H9 (cell line): ENCODE measurements around the gene CEACAM16. TPM values are rescaled to one million over a fixed set of nuclear protein-coding genes. Genes with fewer than 3 reads are reported as not detected.
A peak's percentile ranks its signal among the peaks of the same experiment; 100 is the strongest.

ENCODE experiments used
- DNase-seq: peaks from one replicate; pipeline ENCODE4 v3.0.0-alpha.2; 2017
- H2AFZ ChIP-seq: one replicate; pipeline ENCODE4 v1.6.1; 2013; ENCODE audit warnings: mild to moderate bottlenecking, low read length, control low read depth, moderate library complexity
- H2AK5ac ChIP-seq: 2 replicates; pipeline ENCODE4 v1.6.1; 2013; ENCODE audit warnings: low read length, control low read depth, mixed read lengths; ENCODE audit not compliant: insufficient read length
- H2BK120ac ChIP-seq: one replicate; pipeline ENCODE4 v1.6.1; 2013; ENCODE audit warnings: low read depth, mild to moderate bottlenecking, low read length, control low read depth, inconsistent platforms; ENCODE audit not compliant: poor library complexity, severe bottlenecking
- H2BK12ac ChIP-seq: 2 replicates; pipeline ENCODE4 v1.6.1; 2013; ENCODE audit warnings: low read length, control low read depth, mixed read lengths, low read depth; ENCODE audit not compliant: insufficient read length
- H2BK15ac ChIP-seq: 2 replicates; pipeline ENCODE4 v1.6.1; 2013; ENCODE audit warnings: low read depth, low read length, control low read depth
- H2BK20ac ChIP-seq: one replicate; pipeline ENCODE4 v1.6.1; 2013; ENCODE audit warnings: low read depth, mild to moderate bottlenecking, low read length, control low read depth, inconsistent platforms; ENCODE audit not compliant: poor library complexity, severe bottlenecking
- H2BK5ac ChIP-seq: 2 replicates; pipeline ENCODE4 v1.6.1; 2013; ENCODE audit warnings: low read length, control low read depth, mixed read lengths; ENCODE audit not compliant: insufficient read length
- H3K14ac ChIP-seq: 2 replicates; pipeline ENCODE4 v1.6.1; 2013; ENCODE audit warnings: low read length, control low read depth; ENCODE audit not compliant: insufficient read depth
- H3K18ac ChIP-seq: 2 replicates; pipeline ENCODE4 v1.6.1; 2013; ENCODE audit warnings: low read depth, mild to moderate bottlenecking, mixed read lengths, low read length, control low read depth; ENCODE audit not compliant: insufficient read length
- H3K23ac ChIP-seq: 2 replicates; pipeline ENCODE4 v1.6.1; 2013; ENCODE audit warnings: low read length, control low read depth, mixed read lengths, low read depth; ENCODE audit not compliant: insufficient read length
- H3K23me2 ChIP-seq: 2 replicates; pipeline ENCODE4 v1.6.1; 2013; ENCODE audit warnings: low read depth, mild to moderate bottlenecking, mixed read lengths, low read length, control low read depth; ENCODE audit not compliant: insufficient read length, poor library complexity, severe bottlenecking
- H3K27ac ChIP-seq: 2 replicates; pipeline ENCODE4 v1.5.1; 2013; ENCODE audit warnings: low read length, control low read depth, mixed read lengths, low read depth; ENCODE audit not compliant: insufficient read length
- H3K27me3 ChIP-seq: 2 replicates; pipeline ENCODE4 v1.6.1; 2013; ENCODE audit warnings: low read length, control low read depth, inconsistent platforms; ENCODE audit not compliant: insufficient read depth
- H3K4ac ChIP-seq: 2 replicates; pipeline ENCODE4 v1.6.1; 2013; ENCODE audit warnings: low read depth, mild to moderate bottlenecking, control low read depth, inconsistent platforms, low read length, moderate library complexity
- H3K4me1 ChIP-seq: 2 replicates; pipeline ENCODE4 v1.6.1; 2013; ENCODE audit warnings: low read length, control low read depth, inconsistent platforms; ENCODE audit not compliant: insufficient read depth
- H3K4me2 ChIP-seq: 2 replicates; pipeline ENCODE4 v1.6.1; 2013; ENCODE audit warnings: low read length, control low read depth, mixed read lengths; ENCODE audit not compliant: insufficient read length, insufficient read depth
- H3K56ac ChIP-seq: 2 replicates; pipeline ENCODE4 v1.6.1; 2013; ENCODE audit warnings: low read depth, mild to moderate bottlenecking, mixed read lengths, low read length, control low read depth; ENCODE audit not compliant: insufficient read length
- H3K79me1 ChIP-seq: 2 replicates; pipeline ENCODE4 v1.6.1; 2013; ENCODE audit warnings: low read depth, mild to moderate bottlenecking, moderate library complexity, low read length, control low read depth, inconsistent platforms; ENCODE audit not compliant: insufficient read depth, poor library complexity, severe bottlenecking
- H3K79me2 ChIP-seq: 2 replicates; pipeline ENCODE4 v1.6.1; 2013; ENCODE audit warnings: low read length, control low read depth, inconsistent platforms; ENCODE audit not compliant: insufficient read depth
- H3K9ac ChIP-seq: 2 replicates; pipeline ENCODE4 v1.6.1; 2013; ENCODE audit warnings: low read length, control low read depth, mixed read lengths; ENCODE audit not compliant: insufficient read length; ENCODE audit errors: extremely low read depth
- H3K9me3 ChIP-seq: one replicate; pipeline ENCODE4 v1.6.1; 2013; ENCODE audit warnings: low read depth, low read length, inconsistent platforms; ENCODE audit not compliant: control insufficient read depth
- H3T11ph ChIP-seq: one replicate; pipeline ENCODE4 v1.6.1; 2013; ENCODE audit warnings: mild to moderate bottlenecking, low read length, control low read depth, inconsistent platforms
- H4K20me1 ChIP-seq: one replicate; pipeline ENCODE4 v1.6.1; 2013; ENCODE audit not compliant: control insufficient read depth, insufficient read length, insufficient read depth
- H4K5ac ChIP-seq: 2 replicates; pipeline ENCODE4 v1.6.1; 2013; ENCODE audit warnings: low read depth, mild to moderate bottlenecking, mixed read lengths, low read length, control low read depth; ENCODE audit not compliant: insufficient read length
- H4K8ac ChIP-seq: replicated peaks from 2 replicates; pipeline ENCODE4 v1.6.1; 2013; ENCODE audit warnings: low read length, control low read depth, mixed read lengths, low read depth; ENCODE audit not compliant: insufficient read length
- H4K91ac ChIP-seq: 2 replicates; pipeline ENCODE4 v1.6.1; 2013; ENCODE audit warnings: low read depth, mild to moderate bottlenecking, moderate library complexity, mixed read lengths, low read length, control low read depth; ENCODE audit not compliant: insufficient read length
- H3K27ac Mint-ChIP-seq, 3 experiments: 2 replicates in 2 of 3; 3 replicates in 1 of 3; pipeline ENCODE4 v1.8.0; 2020 to 2021; ENCODE audit warnings: mixed read lengths in 3 of 3, mild to moderate bottlenecking in 1 of 3, moderate library complexity in 1 of 3
- H3K27me3 Mint-ChIP-seq: 2 replicates; pipeline ENCODE4 v1.8.0; 2021; ENCODE audit warnings: low read depth, mild to moderate bottlenecking, moderate library complexity, mixed read lengths
- H3K36me3 Mint-ChIP-seq, 3 experiments: 2 replicates in 2 of 3; 3 replicates in 1 of 3; pipeline ENCODE4 v1.8.0; 2020 to 2021; ENCODE audit warnings: low read depth in 3 of 3, mixed read lengths in 3 of 3; ENCODE audit not compliant: insufficient read depth in 1 of 3
- H3K4me1 Mint-ChIP-seq, 2 experiments: 2 replicates each; pipeline ENCODE4 v1.8.0; 2020; ENCODE audit warnings: mixed read lengths in 2 of 2
- H3K4me3 Mint-ChIP-seq, 2 experiments: 2 replicates in 1 of 2; 3 replicates in 1 of 2; pipeline ENCODE4 v1.8.0; 2020 to 2021; ENCODE audit warnings: mild to moderate bottlenecking in 2 of 2, mixed read lengths in 2 of 2, moderate library complexity in 1 of 2
- H3K9me3 Mint-ChIP-seq, 2 experiments: 2 replicates in 1 of 2; 3 replicates in 1 of 2; pipeline ENCODE4 v1.8.0; 2020; ENCODE audit warnings: mild to moderate bottlenecking in 2 of 2, mixed read lengths in 2 of 2, moderate library complexity in 1 of 2
- CTCF ChIP-seq: fragments of 200-600 bp; sonication (generic); conservative IDR thresholded peaks from 3 replicates; pipeline ENCODE4 v1.8.0; 2021; ENCODE audit warnings: antibody characterized with exemption, mild to moderate bottlenecking
- WGBS: extraction: QIAGEN DNeasy Blood & Tissue Kit; methylation state at CpG from one replicate; pipeline ENCODE4 v1.1.7; 2013; ENCODE audit warnings: missing lambda C conversion rate, low lambda C conversion rate, mixed read lengths; ENCODE audit not compliant: insufficient read length; ENCODE audit errors: extremely low coverage; 5-methylcytosine and 5-hydroxymethylcytosine counted together
- total RNA-seq: library from RNA; stranded (reverse); gene quantifications from 2 replicates; pipeline ENCODE4 v1.2.1, GENCODE V29; 2021

The CEACAM16 gene
- total RNA-seq, 1 experiment from 2014 or later: not detected

GRCh38 chr19:44755219-44755618 lies 56.3 kb downstream of the CEACAM16 start:
- Histone ChIP-seq H3K4me2 (no peak overlapping the region), H2AFZ (no peak overlapping the region), H2BK15ac (no peak overlapping the region)

More at GRCh38 chr19:44755219-44755618, 56.3 kb downstream of the CEACAM16 start:
- H3K14ac ChIP-seq: no peak overlapping the region
- H2BK120ac ChIP-seq: no peak overlapping the region
- no peak overlapping the region for H3K27ac ChIP-seq
- no peak overlapping the region for H2BK20ac ChIP-seq
- no peak overlapping the region for H4K5ac ChIP-seq
- no peaks in the 10 kb centered on the region for H3K79me1 ChIP-seq
- H3K23ac ChIP-seq: no peak overlapping the region
- H2BK5ac ChIP-seq: no peak overlapping the region
- H3K18ac ChIP-seq: no peak overlapping the region
- DNase-seq: no peak
- H3K9ac ChIP-seq: no peak overlapping the region
- no peaks in the 10 kb centered on the region for H3K4me1 ChIP-seq
- no peak overlapping the region for H3K27ac Mint-ChIP-seq
- H3K27me3 ChIP-seq: peaks cover 35% of the 10 kb centered on the region
- no peak overlapping the region for H2BK12ac ChIP-seq
- H3K9me3 ChIP-seq: no peaks in the 10 kb centered on the region
- no peak for TF ChIP-seq CTCF
- no CpG with 5 or more reads among the region's 4 CpGs for WGBS
- no peak overlapping the region for H4K91ac ChIP-seq
- H3T11ph ChIP-seq: no peak overlapping the region
- no peaks in the 10 kb centered on the region for H4K20me1 ChIP-seq
- no peak overlapping the region for H4K8ac ChIP-seq
- peaks cover 23% of the 10 kb centered on the region for H3K23me2 ChIP-seq
- no peaks in the 10 kb centered on the region; a peak in 1 of 7 replicates for H3K36me3 Mint-ChIP-seq
- H3K4ac ChIP-seq: no peak overlapping the region
- H3K9me3 Mint-ChIP-seq: no peaks in the 10 kb centered on the region; a peak in 1 of 5 replicates
- no peaks in the 10 kb centered on the region for H3K79me2 ChIP-seq
- H3K56ac ChIP-seq: no peak overlapping the region
- no peak overlapping the region for H2AK5ac ChIP-seq
- H3K4me1 Mint-ChIP-seq: peaks cover 22 to 44% of the 10 kb centered on the region in 2 experiments
- peak overlapping the region in 1 of 2 experiments; percentile 81; a peak in 2 of 5 replicates for H3K4me3 Mint-ChIP-seq
- H3K27me3 Mint-ChIP-seq: peaks cover 93% of the 10 kb centered on the region
